Activated effector memory CD4-positive, alpha-beta T cell treated with Interleukin-2 at 50 U/mL for 16 hours (primary cell): ENCODE data around the gene KSR2.
"Not testable (repeated sequence)": the region's sequence is repeated elsewhere in the genome, so short reads cannot be mapped to it uniquely, and the experiment has no call there.

Experiments used
- DNase-seq: peaks from one replicate; pipeline ENCODE4 v3.0.0-alpha.2; 2020

Gene KSR2

DNA sequence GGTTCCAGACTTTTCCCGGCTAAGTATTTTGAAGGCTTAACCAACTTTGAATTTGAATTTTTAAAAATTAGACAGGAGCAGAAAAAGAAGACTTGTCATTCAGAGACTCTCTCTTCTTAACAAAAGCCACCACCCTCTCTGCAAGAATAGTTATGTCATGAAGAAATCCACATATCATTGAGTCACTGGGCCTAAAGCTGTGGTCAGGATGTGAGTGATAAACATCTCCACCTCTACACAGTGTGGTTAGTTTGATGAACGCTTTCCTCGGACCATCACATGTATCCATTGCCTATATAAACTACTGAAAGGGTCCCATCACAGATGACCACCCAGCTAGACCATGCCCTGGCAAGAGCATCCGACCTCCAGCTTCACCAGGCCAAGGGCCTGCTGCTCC is 226.1 kb downstream of the KSR2 start:
- DNase-seq: no peak

DNA sequence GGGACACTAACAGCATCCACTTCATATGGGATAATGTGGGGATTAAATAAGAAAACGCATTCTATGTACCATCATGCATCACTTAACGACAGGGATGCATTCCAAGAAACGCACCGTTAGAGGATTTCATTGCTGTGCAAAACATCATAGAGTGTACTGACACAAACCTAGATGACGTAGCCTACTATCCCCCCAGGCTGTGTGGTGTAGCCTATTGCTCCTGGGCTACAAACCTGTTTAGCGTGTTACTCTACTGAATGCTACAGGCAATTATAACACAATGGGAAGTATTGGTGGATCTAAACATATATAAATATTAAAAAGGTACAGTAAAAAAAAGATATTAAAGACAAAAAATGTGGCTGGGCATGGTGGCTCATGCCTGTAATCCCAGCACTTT is 230.6 kb downstream of the KSR2 start:
- no peak for DNase-seq

DNA sequence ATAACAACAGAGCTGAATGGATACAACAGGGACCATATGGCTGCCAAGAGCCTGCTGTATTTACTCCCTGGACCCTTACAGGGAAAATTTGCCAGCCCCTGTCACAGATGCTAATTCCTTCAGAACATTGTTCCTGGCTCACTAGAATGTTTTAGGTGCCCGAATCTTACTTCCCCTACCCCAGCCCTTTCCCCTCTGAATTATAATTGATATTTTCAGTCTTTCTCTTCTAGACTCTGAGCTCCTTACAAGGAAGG is 235.3 kb downstream of the KSR2 start:
- no peak for DNase-seq

DNA sequence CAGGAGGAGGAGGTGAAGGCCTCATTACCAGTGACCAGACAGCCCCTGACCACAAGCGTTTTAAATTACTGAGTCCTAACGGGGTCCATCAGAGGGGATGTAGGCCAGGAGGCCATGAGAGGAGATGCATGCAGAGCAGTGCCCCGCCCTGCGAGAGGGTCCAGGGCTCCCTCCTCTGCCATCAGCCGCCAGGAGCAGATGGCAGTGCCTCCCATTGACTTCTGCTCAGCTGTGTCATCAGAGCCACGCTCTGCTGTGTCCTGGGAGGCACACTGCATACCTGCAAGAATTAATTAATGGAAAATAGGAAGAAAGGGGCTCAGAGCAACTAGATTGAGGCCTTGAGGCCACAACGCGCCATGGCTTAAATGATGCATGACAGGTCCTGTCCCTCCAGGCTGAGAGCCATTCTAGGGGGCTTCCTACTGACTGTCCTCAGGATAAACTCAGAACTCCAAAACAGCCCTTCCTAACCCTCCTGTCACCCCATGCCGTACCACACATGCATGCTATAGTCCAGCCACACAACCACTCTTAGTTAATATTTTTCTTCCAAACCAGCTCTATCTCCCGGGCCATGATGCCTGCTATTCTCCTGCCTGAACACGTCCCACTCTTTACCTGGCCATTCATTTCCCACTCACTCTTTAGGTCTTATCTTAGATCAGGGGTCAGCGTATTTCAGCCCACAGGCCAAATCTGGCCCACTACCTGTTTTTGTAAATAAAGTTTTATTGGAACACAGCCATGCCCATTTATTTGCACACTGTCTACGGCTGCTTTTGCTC is 235.8 kb downstream of the KSR2 start:
- no peak for DNase-seq

DNA sequence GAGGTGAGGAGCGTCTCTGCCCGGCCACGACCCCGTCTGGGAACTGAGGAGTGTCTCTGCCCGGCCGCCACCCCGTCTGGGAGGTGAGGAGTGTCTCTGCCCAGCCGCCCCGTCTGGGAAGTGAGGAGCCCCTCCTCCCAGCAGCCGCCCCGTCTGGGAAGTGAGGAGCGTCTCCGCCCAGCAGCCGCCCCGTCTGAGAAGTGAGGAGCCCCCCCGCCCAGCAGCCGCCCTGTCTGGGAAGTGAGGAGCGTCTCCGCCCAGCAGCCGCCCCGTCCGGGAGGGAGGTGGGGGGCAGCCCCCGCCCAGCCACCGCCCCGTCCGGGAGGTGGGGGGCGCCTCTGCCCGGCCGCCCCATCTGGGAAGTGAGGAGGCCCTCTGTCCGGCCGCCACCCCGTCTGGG is 237.7 kb downstream of the KSR2 start:
- DNase-seq: not testable (repeated sequence)

DNA sequence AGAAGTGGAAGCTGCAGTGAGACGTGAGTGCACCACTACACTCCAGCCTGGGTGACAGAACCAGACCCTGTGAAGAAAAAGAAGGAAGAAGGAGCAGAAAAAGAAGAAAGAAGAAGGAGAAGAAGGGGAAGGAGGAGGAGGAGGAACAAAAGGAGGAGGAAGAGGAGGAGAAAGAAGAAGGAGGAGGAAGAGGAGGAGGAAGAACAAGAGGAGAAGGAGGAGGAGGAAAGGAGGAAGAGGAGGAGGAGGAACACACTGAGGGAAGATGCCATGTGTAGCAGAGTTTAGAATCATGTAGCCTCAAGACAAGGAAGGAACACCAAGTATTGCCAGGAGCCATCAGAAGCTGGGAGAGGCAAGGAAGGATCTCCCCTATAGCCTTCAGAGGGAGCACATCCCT is 241.5 kb downstream of the KSR2 start:
- no peak for DNase-seq

DNA sequence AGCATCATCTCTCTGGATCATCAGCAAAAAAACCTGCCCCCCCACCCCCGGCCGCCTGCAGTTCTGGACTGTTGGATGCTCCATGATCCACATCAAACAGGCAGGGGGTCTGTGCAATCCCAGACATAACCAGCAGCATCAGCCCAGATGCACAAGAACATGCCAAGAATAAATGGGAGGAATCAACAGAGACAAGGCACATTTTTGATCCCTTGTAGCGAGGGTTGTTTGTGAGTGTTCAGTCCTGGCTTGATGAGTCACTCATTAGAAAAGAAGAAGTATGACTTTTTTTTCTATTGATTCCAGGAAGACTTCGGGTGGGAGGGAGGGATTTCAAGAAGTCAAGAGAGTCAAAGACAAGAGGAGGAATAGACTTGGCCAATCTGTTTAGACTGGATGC is 244.2 kb downstream of the KSR2 start:
- DNase-seq: no peak

DNA sequence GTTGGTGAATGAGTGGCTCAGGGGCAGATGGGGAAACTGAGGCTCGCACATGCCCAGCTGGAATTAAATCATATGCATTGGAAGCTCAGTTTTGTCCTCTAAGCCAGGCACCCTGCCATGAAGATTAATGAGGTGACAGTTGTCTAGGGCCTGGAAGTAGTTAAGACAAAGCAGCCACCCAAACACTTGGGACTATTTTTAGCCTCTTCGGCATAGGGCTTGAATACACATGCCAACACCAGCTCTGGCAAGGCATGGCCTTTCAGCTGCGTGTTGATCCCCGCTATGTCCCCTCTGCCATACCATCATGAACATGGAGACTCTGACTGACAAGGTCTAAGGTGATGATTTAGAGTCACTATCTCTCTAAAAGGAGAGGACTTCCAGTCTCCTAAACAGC is 250.2 kb downstream of the KSR2 start:
- no peak for DNase-seq

DNA sequence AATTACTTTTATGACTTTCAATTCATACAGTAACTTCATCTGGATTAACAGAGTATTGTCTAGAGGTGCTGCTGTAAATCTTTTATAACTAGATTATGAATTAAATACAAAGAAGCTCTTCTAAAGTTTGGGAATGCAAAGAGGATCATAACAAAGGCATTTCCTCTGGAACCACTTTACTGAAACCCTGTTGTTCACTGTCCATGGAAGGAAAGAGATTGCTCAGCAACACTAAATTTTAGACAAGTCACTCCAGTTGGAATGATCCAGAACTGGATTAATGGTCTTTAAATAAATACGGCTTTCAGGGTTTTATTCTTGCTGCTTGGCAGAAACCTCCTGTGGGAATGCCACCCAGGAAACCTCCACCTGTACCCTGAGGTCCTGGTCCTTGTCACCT is 250.6 kb downstream of the KSR2 start:
- no peak for DNase-seq

DNA sequence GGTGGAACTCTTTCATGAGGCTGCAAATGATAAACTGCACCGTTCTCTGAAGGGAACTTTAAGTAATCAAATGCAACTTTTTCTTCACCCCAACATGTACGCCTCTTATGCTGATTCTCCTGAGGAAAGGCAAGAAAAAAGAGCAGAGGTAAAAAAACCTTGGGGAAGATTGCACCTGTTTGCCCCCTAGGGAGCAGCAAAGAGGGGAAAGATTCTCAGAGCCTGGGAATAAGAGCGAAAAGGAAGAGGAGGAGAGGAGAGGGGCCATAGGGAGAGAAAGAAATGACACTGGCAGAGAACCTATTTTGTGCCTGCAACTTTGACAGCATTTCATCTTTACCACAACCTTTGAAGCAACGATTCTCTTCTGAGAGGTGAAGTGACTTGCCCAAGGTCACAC is 254.6 kb downstream of the KSR2 start:
- no peak for DNase-seq

DNA sequence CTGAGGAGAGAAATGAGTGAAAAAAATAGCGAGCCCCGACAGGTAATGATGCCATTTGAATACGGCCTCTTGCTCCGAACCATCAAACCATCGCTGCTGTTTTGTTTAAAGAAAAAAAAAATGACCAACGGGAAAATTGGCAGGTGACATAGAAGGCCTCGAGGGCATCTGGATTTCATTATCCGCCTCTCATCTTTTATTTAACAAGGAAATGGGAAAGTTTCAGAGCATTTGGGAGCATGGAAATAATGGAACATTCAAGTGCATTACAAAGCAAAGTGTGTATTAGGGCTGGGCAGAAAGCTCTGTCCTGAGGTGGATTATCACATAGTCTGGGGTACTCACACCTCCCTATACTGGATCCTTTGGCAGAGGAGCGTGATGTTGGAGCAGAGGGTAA is 258.7 kb downstream of the KSR2 start:
- no peak for DNase-seq

DNA sequence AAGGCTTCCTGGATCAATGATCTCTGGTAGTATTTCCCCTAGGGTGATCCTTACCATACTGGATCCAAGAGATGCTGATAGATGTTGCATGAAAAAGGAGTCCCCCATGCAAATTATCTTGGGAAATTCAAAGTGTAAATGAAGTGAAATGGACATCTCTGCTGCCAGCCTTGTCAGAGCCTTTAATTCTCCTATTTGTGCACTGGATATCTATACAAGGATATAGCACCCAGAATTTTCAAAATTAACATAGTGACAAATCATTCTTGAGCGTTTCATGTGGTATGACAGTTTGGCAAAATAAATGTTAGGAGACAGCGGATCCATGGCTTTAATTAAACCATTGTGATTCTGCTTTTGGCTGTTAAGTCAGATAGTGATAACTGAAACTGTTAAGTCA is 260.9 kb downstream of the KSR2 start:
- no peak for DNase-seq

DNA sequence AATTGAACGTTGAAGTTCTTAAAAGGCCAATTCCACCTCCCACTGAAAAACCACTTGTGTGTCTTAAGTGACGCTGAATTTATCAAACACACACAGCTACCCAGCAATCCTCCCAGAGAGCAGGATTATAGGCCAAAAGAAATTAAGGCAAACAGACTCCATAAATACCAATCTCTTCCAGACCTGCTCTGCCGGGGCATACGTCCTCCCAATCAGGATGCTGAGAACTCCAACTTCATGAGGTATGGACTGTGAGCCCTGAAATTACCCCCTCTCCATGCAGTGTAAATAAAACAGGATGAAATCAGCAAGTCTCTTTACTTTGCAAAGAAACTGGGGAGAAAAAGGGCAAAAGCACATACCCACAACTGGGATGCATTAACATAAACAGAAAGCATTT is 265.2 kb downstream of the KSR2 start:
- no peak for DNase-seq

DNA sequence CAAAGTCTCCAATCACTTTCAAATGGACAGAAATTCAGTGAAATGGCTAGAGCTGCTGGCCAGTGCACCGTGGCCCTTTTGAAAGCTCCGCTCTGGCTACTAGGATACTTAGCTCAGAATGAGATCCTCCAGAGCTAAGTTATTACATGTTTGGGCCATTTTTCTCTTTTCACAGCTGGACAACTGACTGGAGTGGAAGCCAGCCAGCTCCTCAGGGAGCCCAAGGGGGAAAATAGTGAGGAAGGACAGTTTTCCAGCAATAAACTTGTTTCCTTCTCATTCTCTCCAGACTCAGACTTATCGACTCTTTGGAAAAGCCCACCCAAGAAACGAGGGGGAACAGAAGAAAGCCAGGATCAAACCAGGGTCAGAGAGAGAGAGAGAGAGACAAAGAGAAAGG is 266.0 kb downstream of the KSR2 start:
- no peak for DNase-seq

DNA sequence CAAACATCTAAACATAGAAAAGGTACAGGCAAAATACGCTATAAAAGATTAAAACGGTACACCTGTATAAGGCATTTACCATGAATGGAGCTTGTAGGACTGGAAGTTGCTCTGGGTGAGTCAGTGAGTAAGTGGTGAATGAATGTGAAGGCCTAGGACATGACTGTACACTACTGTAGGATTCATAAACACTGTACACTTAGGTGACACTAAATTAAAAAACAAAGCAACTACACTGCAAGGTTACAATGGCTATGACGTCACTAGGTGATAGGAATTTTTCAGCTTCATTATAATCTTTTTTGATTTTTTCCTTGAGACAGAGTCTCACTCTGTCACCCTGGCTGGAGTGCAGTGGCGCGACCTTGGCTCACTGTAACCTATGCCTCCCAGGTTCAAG is 269.2 kb downstream of the KSR2 start:
- no peak for DNase-seq

DNA sequence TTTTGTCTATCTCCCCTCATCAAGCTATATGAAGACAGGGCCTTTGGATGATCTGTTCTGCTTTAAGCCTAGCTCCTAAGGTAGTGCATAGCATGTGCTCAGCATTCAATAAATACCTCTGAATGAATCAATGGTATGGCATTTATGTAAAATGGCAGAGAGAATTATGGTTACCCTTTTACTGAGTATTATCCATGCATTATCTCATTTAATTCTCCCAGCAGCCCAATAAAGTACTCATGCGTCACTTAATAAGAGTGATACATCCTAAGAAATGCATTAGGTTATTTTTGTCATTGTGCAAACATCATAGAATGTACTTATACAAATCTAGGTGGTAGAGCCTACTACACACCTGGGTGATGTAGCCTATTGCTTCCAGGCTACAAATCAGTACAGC is 269.7 kb downstream of the KSR2 start:
- no peak for DNase-seq

DNA sequence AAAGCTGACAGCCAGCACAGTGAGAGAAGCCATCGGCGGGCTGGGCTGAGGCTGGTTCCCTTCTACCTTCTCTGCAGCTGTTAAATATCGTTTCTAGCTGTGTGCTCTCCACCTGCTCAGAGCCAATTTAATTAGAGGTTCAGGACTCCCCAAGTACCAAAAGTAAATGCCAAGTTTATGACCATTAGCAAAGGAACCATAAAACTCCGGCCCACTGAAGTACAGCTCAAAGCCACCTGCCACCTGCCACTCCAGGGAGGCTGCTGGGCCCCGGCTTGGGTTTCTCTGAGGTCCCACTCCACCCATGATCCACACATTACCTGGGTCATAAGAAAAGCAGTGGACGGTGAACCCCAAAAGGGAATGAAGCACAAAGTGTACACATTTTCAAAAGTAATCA is 272.8 kb downstream of the KSR2 start:
- DNase-seq: no peak

DNA sequence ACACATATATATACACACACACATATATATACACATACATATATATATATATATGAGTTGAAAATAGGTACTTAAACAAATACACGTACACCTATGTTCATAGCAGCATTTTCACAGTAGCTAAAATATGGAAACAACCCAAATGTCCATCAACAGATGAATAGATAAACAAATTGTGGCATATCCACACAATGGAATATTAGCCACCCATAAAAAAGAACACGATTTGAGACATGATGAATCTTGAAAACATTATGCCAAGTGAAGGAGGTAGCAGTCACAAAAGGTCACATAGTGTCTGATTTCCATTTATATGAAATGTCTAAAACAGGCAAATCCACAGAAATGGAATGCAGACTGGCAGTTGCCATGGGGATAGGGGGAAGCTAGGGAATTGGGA is 276.3 kb downstream of the KSR2 start:
- DNase-seq: no peak

DNA sequence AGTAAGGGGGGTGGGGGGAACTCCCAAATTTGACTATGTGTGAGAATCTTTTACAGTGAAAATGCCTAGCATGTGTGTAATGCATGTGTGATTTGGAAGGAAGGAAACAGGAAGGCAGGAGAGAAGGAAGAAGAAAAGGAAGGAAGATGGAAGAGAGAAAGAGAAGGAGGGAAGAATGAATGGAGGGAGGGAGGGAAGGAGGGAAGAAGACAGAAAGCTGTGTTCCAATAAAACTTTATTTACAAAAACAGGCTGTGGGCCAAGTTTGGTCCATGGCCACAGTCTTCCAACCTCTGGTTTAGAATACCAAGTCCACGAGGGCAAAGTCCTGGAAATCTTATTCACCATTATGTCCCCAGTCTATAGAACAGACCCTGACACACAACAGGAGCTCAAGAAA is 278.9 kb downstream of the KSR2 start:
- DNase-seq: no peak

DNA sequence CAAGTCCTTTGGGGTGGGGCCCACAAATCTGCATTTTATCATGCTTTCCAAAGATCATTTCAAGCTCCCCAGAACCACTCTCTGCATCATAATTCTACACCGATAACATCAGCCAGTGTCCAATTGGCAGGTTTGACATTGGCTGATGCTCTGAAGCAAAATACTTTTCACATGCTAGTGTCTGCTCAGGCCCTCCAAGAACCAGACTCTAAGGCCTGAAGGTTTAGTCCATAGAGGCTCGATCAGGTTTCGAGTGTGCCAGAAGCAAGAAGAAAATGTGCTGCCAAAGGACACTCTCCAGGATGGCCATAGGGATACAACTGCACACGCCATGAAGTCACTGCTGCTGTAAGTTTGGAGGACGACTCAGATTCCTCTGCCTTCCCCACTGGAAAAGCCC is 280.3 kb downstream of the KSR2 start:
- DNase-seq: no peak

DNA sequence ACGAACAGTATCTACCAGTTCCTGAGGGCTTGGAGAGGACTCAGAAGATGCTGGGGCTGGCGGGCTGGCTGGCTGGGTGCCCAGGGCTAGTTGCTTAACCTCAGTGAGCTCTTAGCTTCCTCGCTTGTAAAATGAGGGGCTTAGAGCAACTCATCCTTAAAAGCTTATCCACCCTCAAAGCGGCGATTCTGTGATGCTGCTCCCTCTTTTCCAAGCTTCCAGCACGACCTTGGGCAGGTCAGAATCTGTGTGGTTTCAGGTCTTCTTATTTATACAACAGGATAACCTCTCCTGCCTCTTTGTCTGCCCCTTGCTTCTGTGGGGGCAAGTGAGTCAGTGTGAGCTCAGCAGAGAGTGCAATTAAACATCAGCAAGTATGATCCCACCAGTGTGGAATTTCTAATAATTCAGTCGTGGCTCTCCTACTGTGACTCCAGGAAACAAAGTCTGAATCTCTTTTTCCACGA is 281.8 kb downstream of the KSR2 start:
- no peak for DNase-seq

DNA sequence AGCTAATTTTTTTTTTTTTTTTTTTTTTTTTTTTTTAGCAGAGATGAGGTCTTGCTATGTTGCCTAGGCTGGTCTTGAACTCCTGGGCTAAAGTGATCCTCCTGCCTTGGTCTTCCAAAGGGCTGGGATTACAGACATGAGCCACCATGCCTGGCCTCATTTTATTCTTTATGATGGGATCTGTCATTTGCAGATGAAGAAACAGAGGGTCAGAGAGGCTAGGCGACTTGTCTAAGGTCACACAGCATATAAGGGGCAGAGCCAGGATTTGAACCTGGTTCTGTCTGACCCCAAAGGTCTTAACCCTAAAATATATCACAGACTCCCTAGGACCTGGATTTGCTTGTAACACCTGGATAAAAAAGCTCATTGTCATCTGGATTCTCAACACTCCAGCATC is 282.6 kb downstream of the KSR2 start:
- DNase-seq: no peak

DNA sequence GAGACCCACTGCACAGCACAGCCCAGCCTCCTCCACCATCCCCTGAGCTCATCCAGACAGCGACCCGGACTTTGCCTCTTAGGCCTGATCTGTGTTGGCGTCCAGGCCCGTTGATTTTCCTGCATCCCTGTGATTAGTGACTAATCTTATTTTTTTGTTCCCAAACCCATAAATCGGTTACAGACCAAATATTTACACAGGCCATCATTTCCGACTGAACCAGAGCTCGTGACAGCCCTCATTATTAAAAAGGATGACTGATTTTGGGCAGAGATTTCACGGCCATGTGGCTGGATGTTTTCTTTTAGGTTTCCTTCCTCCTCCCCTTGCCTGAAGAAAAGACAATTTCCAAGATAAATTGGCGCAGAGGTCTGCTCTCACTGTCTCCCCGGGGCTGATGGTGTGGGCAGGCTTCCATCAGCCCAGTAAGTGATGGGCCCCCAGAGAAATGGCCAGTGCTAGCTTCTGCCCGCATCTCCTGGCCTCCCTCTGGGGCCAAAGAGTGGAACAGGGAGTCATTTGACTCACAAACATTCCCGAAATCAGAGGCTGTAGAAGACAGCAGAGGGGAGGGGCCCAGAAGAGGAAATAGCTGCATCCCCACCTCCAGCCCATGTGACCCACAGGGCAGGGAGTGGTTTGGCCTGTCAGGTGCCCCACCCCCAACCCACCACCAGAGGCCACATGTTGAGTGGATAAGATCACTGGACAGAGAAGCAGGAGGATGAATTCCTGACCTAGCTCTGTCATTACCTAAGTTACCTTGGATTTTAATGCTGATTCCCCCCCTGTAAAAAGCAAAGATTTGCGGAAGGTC is 283.5 kb downstream of the KSR2 start:
- DNase-seq: no peak

DNA sequence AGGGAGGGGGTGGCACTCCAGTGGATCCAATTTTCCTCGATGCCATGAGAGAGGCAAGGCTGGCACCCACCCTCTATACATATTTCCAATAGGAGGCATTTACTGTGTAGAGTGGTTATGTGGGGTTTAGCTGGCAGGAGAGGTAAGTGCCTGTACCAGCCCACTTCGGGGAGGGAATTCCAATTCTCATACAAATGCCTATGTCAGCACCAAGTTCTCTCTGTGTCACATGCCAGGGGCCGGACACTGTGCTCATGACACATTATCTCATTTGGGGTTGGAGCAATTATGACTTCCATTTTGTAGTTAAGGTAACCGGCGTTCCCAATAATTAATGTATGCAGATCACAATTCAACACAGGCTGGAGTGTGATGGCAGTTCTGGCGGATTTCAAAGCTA is 284.3 kb downstream of the KSR2 start:
- no peak for DNase-seq

DNA sequence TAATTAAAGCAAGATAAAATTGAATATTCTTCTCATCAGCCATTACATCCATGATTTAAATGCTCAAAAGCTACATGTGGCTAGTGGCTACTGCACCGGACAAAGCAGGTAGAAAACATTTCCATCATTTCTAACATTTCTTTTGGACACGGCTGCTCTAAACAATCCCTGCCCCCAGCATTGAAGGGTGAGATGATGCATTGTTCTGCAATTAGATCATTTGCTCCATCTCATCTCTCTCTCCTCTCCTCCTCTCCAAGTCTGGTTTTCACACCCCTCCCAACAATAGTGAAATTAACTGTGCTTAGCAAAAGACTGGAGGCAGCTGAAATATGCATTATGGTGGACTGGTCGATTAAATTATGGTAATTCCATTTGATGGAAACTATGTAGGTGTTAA is 288.5 kb downstream of the KSR2 start:
- DNase-seq: no peak
